ENCODE measurements around the gene RBM41. TPM values are rescaled to one million over a fixed set of nuclear protein-coding genes. Genes with fewer than 3 reads are reported as not detected.

Gene RBM41
- total RNA-seq, 1 donor from 2014 or later: 24.2 TPM

GRCh38 chrX:107054978-107055377 is 63.6 kb downstream of the RBM41 start:
- DNase-seq (ENCODE audit: low spot score in 2 of 2, unreplicated experiment in 2 of 2): no peak
- Mint-ChIP-seq H3K27me3 (ENCODE audit: low read depth) (no peaks in the 10 kb centered on the region), H3K36me3 (no peaks in the 10 kb centered on the region), H3K4me1 (no peaks in the 10 kb centered on the region), H3K27ac (no peak overlapping the region), H3K4me3 (no peak overlapping the region), H3K9me3 (peaks cover 46% of the 10 kb centered on the region)
- no peak for TF ChIP-seq CTCF (IDR thresholded peaks at IDR 0.05; ENCODE audit: unreplicated experiment)

GRCh38 chrX:107050195-107050709 is 68.4 kb downstream of the RBM41 start:
- Mint-ChIP-seq H3K27me3 (ENCODE audit: low read depth) (peaks cover 1% of the 10 kb centered on the region), H3K4me1 (no peaks in the 10 kb centered on the region), H3K27ac (no peak overlapping the region), H3K9me3 (peaks cover 44% of the 10 kb centered on the region), H3K36me3 (no peaks in the 10 kb centered on the region), H3K4me3 (no peak overlapping the region)
- DNase-seq (ENCODE audit: low spot score in 2 of 2, unreplicated experiment in 2 of 2): no peak
- no peak for TF ChIP-seq CTCF (IDR thresholded peaks at IDR 0.05; ENCODE audit: unreplicated experiment)

GRCh38 chrX:107047622-107048021 is 71.0 kb downstream of the RBM41 start:
- Mint-ChIP-seq H3K36me3 (no peaks in the 10 kb centered on the region), H3K4me3 (no peak overlapping the region), H3K27ac (no peak overlapping the region), H3K4me1 (no peaks in the 10 kb centered on the region), H3K9me3 (peaks cover 27% of the 10 kb centered on the region), H3K27me3 (ENCODE audit: low read depth) (peaks cover 1% of the 10 kb centered on the region)
- TF ChIP-seq CTCF (IDR thresholded peaks at IDR 0.05; ENCODE audit: unreplicated experiment): no peak
- no peak for DNase-seq (ENCODE audit: low spot score in 2 of 2, unreplicated experiment in 2 of 2)

- Mint-ChIP-seq H3K27ac (no peak overlapping the region), H3K9me3 (peaks cover 18% of the 10 kb centered on the region), H3K4me1 (no peaks in the 10 kb centered on the region), H3K4me3 (no peak overlapping the region), H3K36me3 (no peaks in the 10 kb centered on the region), H3K27me3 (ENCODE audit: low read depth) (no peaks in the 10 kb centered on the region)
- DNase-seq (ENCODE audit: low spot score in 2 of 2, unreplicated experiment in 2 of 2): no peak
- no peak for TF ChIP-seq CTCF (IDR thresholded peaks at IDR 0.05; ENCODE audit: unreplicated experiment)
Measured at GRCh38 chrX:107029752-107030151, 88.9 kb downstream of the RBM41 start.

GRCh38 chrX:107025545-107025944 is 93.1 kb downstream of the RBM41 start:
- no peaks in the 10 kb centered on the region for H3K27me3 Mint-ChIP-seq (ENCODE audit: low read depth)
- no peaks in the 10 kb centered on the region for H3K4me1 Mint-ChIP-seq
- DNase-seq (ENCODE audit: low spot score in 2 of 2, unreplicated experiment in 2 of 2): no peak
- H3K27ac Mint-ChIP-seq: no peak overlapping the region
- no peak overlapping the region for H3K4me3 Mint-ChIP-seq
- TF ChIP-seq CTCF (IDR thresholded peaks at IDR 0.05; ENCODE audit: unreplicated experiment): no peak
- H3K9me3 Mint-ChIP-seq: peaks cover 17% of the 10 kb centered on the region
- H3K36me3 Mint-ChIP-seq: no peaks in the 10 kb centered on the region

- no peak overlapping the region for H3K4me3 Mint-ChIP-seq
- no peaks in the 10 kb centered on the region for H3K36me3 Mint-ChIP-seq
- H3K27ac Mint-ChIP-seq: no peak overlapping the region
- DNase-seq (ENCODE audit: low spot score in 2 of 2, unreplicated experiment in 2 of 2): no peak
- H3K27me3 Mint-ChIP-seq (ENCODE audit: low read depth): no peaks in the 10 kb centered on the region
- TF ChIP-seq CTCF (IDR thresholded peaks at IDR 0.05; ENCODE audit: unreplicated experiment): no peak
- H3K4me1 Mint-ChIP-seq: peaks cover 8% of the 10 kb centered on the region
- H3K9me3 Mint-ChIP-seq: peaks cover 22% of the 10 kb centered on the region
Measured at GRCh38 chrX:107014936-107015335, 103.7 kb downstream of the RBM41 start.

All from mesothelial cell of epicardium (in vitro differentiated cells).